Panc1 (cell line): Measurements from ENCODE around the gene CROCC. TPM values are rescaled to one million over a fixed set of nuclear protein-coding genes. Genes with fewer than 3 reads are reported as not detected.

ENCODE experiments used
- ATAC-seq: fragments of 200-7000 bp; cut with Tn5 transposase; 2 replicates; pipeline ENCODE4 v1.9.1; 2020; ENCODE audit warnings: mild to moderate bottlenecking, moderate library complexity
- BruUV-seq: library from RNA; stranded (reverse); fragments of 400-500 nt; replicated peaks from 2 replicates; lab custom pipeline; 2021; lab: Mats Ljungman, UMichigan
- CTCF ChIA-PET: fragments of 300-600 bp; sonication (Branson Sonifier 250); formaldehyde crosslinking; loops from one replicate; lab custom pipeline; 2022; ENCODE audit warnings: antibody characterized with exemption; lab: Charles Lee
- POLR2A ChIA-PET: fragments of 300-600 bp; sonication (Branson Sonifier 250); formaldehyde crosslinking; loops from one replicate; lab custom pipeline; 2022; ENCODE audit warnings: antibody characterized with exemption; lab: Charles Lee
- DNase-seq: peaks from one replicate; pipeline ENCODE4 v3.0.0-alpha.2; 2010; ENCODE audit warnings: low read depth, low spot score
- H3K27ac ChIP-seq: 2 replicates; pipeline ENCODE4 v1.5.1; 2011; ENCODE audit warnings: mild to moderate bottlenecking, low read length, inconsistent platforms
- H3K27me3 ChIP-seq: fragments of 200-500 bp; sonication (Bioruptor generic); 2 replicates; pipeline ENCODE4 v1.6.0; 2014; ENCODE audit warnings: low read length, inconsistent platforms; ENCODE audit not compliant: control insufficient read depth, insufficient read depth
- H3K36me3 ChIP-seq: fragments of 200-500 bp; sonication (Bioruptor generic); 2 replicates; pipeline ENCODE4 v1.5.1; 2014; ENCODE audit warnings: inconsistent platforms, mild to moderate bottlenecking, low read length, moderate library complexity; ENCODE audit not compliant: control insufficient read depth, insufficient read depth
- H3K4me1 ChIP-seq: 2 replicates; pipeline ENCODE4 v1.5.1; 2011; ENCODE audit warnings: inconsistent platforms, mild to moderate bottlenecking, low read length, moderate library complexity; ENCODE audit not compliant: control insufficient read depth, insufficient read depth
- H3K4me3 ChIP-seq, 2 experiments: 2 replicates each; pipeline ENCODE4 v1.5.1; 2011 to 2012; ENCODE audit warnings: low read depth in 2 of 2, low read length in 2 of 2, mild to moderate bottlenecking in 2 of 2, inconsistent platforms in 1 of 2, moderate library complexity in 1 of 2
- H3K9me3 ChIP-seq: fragments of 200-500 bp; sonication (Bioruptor generic); 2 replicates; pipeline ENCODE4 v1.5.1; 2014; ENCODE audit warnings: low read depth, mild to moderate bottlenecking, inconsistent platforms, low read length, moderate library complexity; ENCODE audit not compliant: control insufficient read depth, insufficient read depth
- POLR2AphosphoS5 ChIP-seq: IDR thresholded peaks from 2 replicates; pipeline ENCODE4 v1.6.1; 2012; ENCODE audit warnings: mild to moderate bottlenecking, low read depth, low read length, moderate library complexity
- SIN3A ChIP-seq: IDR thresholded peaks from 2 replicates; pipeline ENCODE4 v1.6.1; 2012; ENCODE audit warnings: low read depth, mild to moderate bottlenecking, low read length, moderate library complexity, borderline replicate concordance; ENCODE audit not compliant: insufficient read depth
- TCF7L2 ChIP-seq: IDR thresholded peaks from 2 replicates; pipeline ENCODE4 v1.6.1; 2011; ENCODE audit warnings: mild to moderate bottlenecking, low read depth, low read length, inconsistent platforms
- in situ Hi-C: cut with HindIII; loops from 2 replicates; pipeline ENCODE4 v1.10.0; 2016; ENCODE audit warnings: low sequenced_read_pairs, low pct_unique_long_range_greater_than_20kb
- intact Hi-C: fragments of 100-400 bp; cut with micrococcal nuclease; formaldehyde crosslinking; loops from one replicate; pipeline ENCODE4 v1.10.0; 2022; ENCODE audit not compliant: unreplicated experiment
- total RNA-seq: library from RNA; stranded (reverse); gene quantifications from one replicate; pipeline ENCODE4 v1.2.1, GENCODE V29; 2021; ENCODE audit not compliant: unreplicated experiment
- TF ChIP-seq, protein P1 (sequence below): fragments of 450-650 bp; IDR thresholded peaks from 2 replicates; pipeline ENCODE4 v1.5.1; 2017; ENCODE audit warnings: mild to moderate bottlenecking
- TF ChIP-seq, protein P2 (sequence below), 2 experiments: IDR thresholded peaks; 2 replicates each; pipeline ENCODE4 v1.6.1; 2011 to 2012; ENCODE audit warnings: low read depth in 2 of 2, control low read depth in 1 of 2, low read length in 1 of 2, mild to moderate bottlenecking in 1 of 2, moderate library complexity in 1 of 2; ENCODE audit not compliant: insufficient read depth in 1 of 2

The CROCC gene
- total RNA-seq, 1 experiment from 2014 or later, result 13.6 TPM

DNA sequence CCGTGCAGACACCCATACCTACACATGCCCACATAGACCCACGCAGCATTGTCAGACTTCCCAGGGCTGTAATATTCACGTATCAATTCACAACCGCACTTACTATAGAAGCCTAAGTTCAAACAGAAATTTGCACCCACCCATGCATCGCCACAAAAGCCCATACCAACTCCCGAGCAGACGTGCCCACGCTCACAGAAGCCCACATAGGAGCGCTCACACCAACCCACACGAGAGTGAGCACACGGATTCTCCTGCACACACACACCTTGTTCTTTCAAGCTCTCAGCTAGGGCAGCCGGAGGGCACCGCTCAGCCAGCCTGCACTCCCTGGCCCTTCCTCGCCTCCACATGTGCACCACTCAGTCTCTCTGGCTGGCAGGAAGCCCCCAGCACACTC, 54.1 kb downstream of the CROCC start:
- ATAC-seq (no peak), DNase-seq (no peak)
- ChIA-PET CTCF (interaction anchor here (0.6 kb wide), 1 partner anchor 383 kb away, joined by 3 read pairs; no protein-coding TSS in a partner anchor), POLR2A (no interaction called here)
- intact Hi-C loops, result no loop called here
- Histone ChIP-seq H3K27me3 (no peaks in the 10 kb centered on the region), H3K27ac (no peak overlapping the region), H3K36me3 (peaks cover 3% of the 10 kb centered on the region; the same call in 1 of the 2 replicates), H3K9me3 (no peaks in the 10 kb centered on the region), H3K4me1 (no peaks in the 10 kb centered on the region), H3K4me3 (no peak overlapping the region)
- in situ Hi-C loops, result no loop called here
- TF ChIP-seq SIN3A (no peak), TCF7L2 (no peak), POLR2AphosphoS5 (no peak)
- TF ChIP-seq, protein P1, sequence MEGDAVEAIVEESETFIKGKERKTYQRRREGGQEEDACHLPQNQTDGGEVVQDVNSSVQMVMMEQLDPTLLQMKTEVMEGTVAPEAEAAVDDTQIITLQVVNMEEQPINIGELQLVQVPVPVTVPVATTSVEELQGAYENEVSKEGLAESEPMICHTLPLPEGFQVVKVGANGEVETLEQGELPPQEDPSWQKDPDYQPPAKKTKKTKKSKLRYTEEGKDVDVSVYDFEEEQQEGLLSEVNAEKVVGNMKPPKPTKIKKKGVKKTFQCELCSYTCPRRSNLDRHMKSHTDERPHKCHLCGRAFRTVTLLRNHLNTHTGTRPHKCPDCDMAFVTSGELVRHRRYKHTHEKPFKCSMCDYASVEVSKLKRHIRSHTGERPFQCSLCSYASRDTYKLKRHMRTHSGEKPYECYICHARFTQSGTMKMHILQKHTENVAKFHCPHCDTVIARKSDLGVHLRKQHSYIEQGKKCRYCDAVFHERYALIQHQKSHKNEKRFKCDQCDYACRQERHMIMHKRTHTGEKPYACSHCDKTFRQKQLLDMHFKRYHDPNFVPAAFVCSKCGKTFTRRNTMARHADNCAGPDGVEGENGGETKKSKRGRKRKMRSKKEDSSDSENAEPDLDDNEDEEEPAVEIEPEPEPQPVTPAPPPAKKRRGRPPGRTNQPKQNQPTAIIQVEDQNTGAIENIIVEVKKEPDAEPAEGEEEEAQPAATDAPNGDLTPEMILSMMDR, result no peak
- TF ChIP-seq, protein P2, sequence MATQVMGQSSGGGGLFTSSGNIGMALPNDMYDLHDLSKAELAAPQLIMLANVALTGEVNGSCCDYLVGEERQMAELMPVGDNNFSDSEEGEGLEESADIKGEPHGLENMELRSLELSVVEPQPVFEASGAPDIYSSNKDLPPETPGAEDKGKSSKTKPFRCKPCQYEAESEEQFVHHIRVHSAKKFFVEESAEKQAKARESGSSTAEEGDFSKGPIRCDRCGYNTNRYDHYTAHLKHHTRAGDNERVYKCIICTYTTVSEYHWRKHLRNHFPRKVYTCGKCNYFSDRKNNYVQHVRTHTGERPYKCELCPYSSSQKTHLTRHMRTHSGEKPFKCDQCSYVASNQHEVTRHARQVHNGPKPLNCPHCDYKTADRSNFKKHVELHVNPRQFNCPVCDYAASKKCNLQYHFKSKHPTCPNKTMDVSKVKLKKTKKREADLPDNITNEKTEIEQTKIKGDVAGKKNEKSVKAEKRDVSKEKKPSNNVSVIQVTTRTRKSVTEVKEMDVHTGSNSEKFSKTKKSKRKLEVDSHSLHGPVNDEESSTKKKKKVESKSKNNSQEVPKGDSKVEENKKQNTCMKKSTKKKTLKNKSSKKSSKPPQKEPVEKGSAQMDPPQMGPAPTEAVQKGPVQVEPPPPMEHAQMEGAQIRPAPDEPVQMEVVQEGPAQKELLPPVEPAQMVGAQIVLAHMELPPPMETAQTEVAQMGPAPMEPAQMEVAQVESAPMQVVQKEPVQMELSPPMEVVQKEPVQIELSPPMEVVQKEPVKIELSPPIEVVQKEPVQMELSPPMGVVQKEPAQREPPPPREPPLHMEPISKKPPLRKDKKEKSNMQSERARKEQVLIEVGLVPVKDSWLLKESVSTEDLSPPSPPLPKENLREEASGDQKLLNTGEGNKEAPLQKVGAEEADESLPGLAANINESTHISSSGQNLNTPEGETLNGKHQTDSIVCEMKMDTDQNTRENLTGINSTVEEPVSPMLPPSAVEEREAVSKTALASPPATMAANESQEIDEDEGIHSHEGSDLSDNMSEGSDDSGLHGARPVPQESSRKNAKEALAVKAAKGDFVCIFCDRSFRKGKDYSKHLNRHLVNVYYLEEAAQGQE (IDR thresholded peaks at IDR 0.05; ENCODE audit: insufficient read depth in 1 of 2, low read depth in 2 of 2, low read length in 1 of 2), result no peak
- no TSS peak for BruUV-seq

DNA sequence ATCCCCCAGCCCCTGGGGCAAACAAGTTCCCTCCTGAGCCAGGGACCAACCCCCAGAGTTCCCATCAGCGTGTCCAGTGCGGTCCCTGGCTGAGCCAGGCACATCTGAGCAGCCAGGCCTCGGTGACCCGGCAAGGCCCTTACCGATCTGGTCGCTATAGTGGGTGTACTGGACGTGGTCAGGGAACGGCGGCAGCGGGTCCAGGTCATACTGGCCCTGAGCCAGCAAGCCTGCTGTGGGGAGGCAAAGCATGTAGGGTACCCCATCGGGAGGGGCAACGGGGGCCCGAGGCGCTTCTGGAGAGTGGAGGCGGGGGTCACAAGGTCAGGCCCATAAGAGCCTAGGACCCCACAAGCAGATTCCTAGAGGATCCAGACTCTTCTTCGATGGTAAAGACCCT, 55.2 kb downstream of the CROCC start:
- ATAC-seq, result no peak

More for the DNA sequence above, 55.2 kb downstream of the CROCC start:
- no TSS peak for BruUV-seq
- 0 out of 2 replicates have a peak, but pooled peaks cover 4% of the 10 kb centered on the region for H3K4me1 ChIP-seq
- no peaks in the 10 kb centered on the region for H3K9me3 ChIP-seq
- DNase-seq, result no peak
- TF ChIP-seq, protein P1, result no peak
- TF ChIP-seq, protein P2 (IDR thresholded peaks at IDR 0.05; ENCODE audit: insufficient read depth in 1 of 2, low read depth in 2 of 2, low read length in 1 of 2), result no peak
- TF ChIP-seq TCF7L2 (no peak), SIN3A (no peak), POLR2AphosphoS5 (no peak)
- CTCF ChIA-PET, result no interaction called here
- in situ Hi-C loops, result no loop called here
- no peak overlapping the region for H3K27ac ChIP-seq
- H3K27me3 ChIP-seq, result no peaks in the 10 kb centered on the region
- intact Hi-C loops, result no loop called here
- POLR2A ChIA-PET, result no interaction called here
- H3K36me3 ChIP-seq, result peaks cover 3% of the 10 kb centered on the region; the same call in 1 of the 2 replicates
- no peak overlapping the region for H3K4me3 ChIP-seq
